ENCODE results near the gene CRYZL1.

DNA sequence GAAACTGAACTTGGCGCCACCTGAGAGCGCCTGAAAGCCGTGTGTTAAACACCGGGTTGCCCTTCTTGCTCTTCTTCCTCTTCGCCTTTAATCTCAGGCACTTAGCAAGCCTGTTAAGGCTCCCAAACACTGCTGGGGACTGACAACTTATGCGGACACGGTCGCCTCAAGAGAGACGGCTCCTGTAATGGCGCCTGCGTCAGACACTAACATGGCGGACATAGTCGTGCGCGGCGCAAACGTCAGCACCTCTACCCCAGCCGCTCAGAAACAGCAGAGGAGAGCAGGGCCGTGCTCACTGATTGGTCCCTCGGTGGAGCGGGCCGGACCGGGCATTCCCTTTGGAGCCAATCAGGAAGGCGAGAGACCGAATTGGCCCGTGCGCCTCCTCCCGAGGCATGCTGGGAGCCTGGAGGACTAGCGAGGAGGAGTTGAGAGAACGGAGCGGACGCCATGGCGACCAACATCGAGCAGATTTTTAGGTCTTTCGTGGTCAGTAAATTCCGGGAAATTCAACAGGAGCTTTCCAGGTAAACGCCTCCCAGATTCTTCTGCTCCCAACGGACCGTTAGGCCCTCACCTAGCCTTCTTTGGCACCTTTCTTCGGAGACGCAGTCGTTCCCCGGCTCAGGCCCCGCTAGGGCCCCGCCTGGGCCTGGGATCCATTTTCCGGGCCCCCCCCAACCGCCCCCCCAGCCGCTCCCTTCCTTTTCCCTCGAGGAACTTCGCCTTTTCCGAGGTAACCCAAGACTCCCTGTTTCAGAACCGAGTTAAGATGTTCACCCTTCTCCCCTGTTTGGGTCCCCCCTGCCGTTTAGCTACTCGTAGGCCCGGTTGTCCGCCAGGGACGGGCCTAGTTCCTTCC is 98.7 kb downstream of the CRYZL1 start, which contains the start of gene SON:
- TF ChIP-seq EZH2 (IDR thresholded peaks at IDR 0.05) (no peak), POLR2AphosphoS5 (IDR thresholded peaks at IDR 0.05; ENCODE audit: borderline replicate concordance, low read depth, low read length) (peak; percentile 89)
